H1 (cell line): Measurements from ENCODE around the gene ARID5A.

Source experiments
- BCL11A ChIP-seq, 2 experiments: IDR thresholded peaks; one replicate each; pipeline ENCODE4 v1.6.1; 2011; ENCODE audit warnings: low read depth in 2 of 2, low read length in 2 of 2, mild to moderate bottlenecking in 2 of 2
- GABPA ChIP-seq: IDR thresholded peaks from 2 replicates; pipeline ENCODE4 v1.6.1; 2011; ENCODE audit warnings: mild to moderate bottlenecking, low read length, moderate library complexity, borderline replicate concordance; ENCODE audit not compliant: insufficient read depth
- POLR2A ChIP-seq, 2 experiments: IDR thresholded peaks; 1 replicate in 1 of 2; 2 replicates in 1 of 2; pipeline ENCODE4 v1.6.1; 2011; ENCODE audit warnings: low read depth in 2 of 2, low read length in 2 of 2, mild to moderate bottlenecking in 2 of 2; ENCODE audit errors: control extremely low read depth in 1 of 2
- RAD21 ChIP-seq, 2 experiments: IDR thresholded peaks in 1 of 2; conservative IDR thresholded peaks in 1 of 2; 2 replicates each; pipeline ENCODE4 v1.6.1; 2011; ENCODE audit warnings: low read depth in 2 of 2, low read length in 2 of 2, improper control_type of control experiment in 1 of 2, inconsistent platforms in 1 of 2, mild to moderate bottlenecking in 1 of 2, moderate library complexity in 1 of 2
- SIN3A ChIP-seq, 2 experiments: IDR thresholded peaks in 1 of 2; conservative IDR thresholded peaks in 1 of 2; 2 replicates each; pipeline ENCODE4 v1.6.1; 2011 to 2012; ENCODE audit warnings: low read length in 2 of 2, improper control_type of control experiment in 1 of 2, low read depth in 1 of 2, mild to moderate bottlenecking in 1 of 2
- SP2 ChIP-seq: IDR thresholded peaks from 2 replicates; pipeline ENCODE4 v1.6.1; 2012; ENCODE audit warnings: mild to moderate bottlenecking, low read length, inconsistent platforms
- TEAD4 ChIP-seq: IDR thresholded peaks from 2 replicates; pipeline ENCODE4 v1.6.1; 2012; ENCODE audit warnings: low read depth, low read length, inconsistent platforms, mixed read lengths
- USF2 ChIP-seq: IDR thresholded peaks from 2 replicates; pipeline ENCODE4 v1.6.1; 2011; ENCODE audit warnings: low read length, improper control_type of control experiment
- TF ChIP-seq, protein P1 (sequence below): IDR thresholded peaks from 2 replicates; pipeline ENCODE4 v1.6.1; 2011; ENCODE audit warnings: low read depth, mild to moderate bottlenecking, low read length; ENCODE audit not compliant: insufficient read depth
- TF ChIP-seq, protein P2 (sequence below), 3 experiments: IDR thresholded peaks; 1 replicate in 2 of 3; 2 replicates in 1 of 3; pipeline versions ENCODE4 v1.5.1 to v1.6.1; 2011; ENCODE audit warnings: low read length in 3 of 3, mild to moderate bottlenecking in 3 of 3, inconsistent platforms in 2 of 3, low read depth in 1 of 3, moderate library complexity in 1 of 3; ENCODE audit not compliant: insufficient read depth in 1 of 3; ENCODE audit errors: control extremely low read depth in 1 of 3

GRCh38 chr2:96517079-96517478 lies 19.5 kb upstream of the ARID5A start:
- TF ChIP-seq RAD21 (IDR thresholded peaks at IDR 0.05 in 1 of 2, conservative IDR thresholded peaks at IDR 0.05 in 1 of 2; ENCODE audit: low read depth in 2 of 2, low read length in 2 of 2), result no peak
- TF ChIP-seq BCL11A (IDR thresholded peaks at IDR 0.05; ENCODE audit: low read depth in 2 of 2, low read length in 2 of 2), result no peak
- TF ChIP-seq, protein P1, sequence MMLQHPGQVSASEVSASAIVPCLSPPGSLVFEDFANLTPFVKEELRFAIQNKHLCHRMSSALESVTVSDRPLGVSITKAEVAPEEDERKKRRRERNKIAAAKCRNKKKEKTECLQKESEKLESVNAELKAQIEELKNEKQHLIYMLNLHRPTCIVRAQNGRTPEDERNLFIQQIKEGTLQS, result no peak
- TF ChIP-seq, protein P2, sequence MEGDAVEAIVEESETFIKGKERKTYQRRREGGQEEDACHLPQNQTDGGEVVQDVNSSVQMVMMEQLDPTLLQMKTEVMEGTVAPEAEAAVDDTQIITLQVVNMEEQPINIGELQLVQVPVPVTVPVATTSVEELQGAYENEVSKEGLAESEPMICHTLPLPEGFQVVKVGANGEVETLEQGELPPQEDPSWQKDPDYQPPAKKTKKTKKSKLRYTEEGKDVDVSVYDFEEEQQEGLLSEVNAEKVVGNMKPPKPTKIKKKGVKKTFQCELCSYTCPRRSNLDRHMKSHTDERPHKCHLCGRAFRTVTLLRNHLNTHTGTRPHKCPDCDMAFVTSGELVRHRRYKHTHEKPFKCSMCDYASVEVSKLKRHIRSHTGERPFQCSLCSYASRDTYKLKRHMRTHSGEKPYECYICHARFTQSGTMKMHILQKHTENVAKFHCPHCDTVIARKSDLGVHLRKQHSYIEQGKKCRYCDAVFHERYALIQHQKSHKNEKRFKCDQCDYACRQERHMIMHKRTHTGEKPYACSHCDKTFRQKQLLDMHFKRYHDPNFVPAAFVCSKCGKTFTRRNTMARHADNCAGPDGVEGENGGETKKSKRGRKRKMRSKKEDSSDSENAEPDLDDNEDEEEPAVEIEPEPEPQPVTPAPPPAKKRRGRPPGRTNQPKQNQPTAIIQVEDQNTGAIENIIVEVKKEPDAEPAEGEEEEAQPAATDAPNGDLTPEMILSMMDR (IDR thresholded peaks at IDR 0.05; ENCODE audit: control extremely low read depth in 1 of 3, insufficient read depth in 1 of 3, low read depth in 1 of 3, low read length in 3 of 3), result no peak
- no peak for TF ChIP-seq USF2
- TF ChIP-seq TEAD4, result no peak
- no peak for TF ChIP-seq SIN3A (conservative IDR thresholded peaks at IDR 0.05 in 1 of 2, IDR thresholded peaks at IDR 0.05 in 1 of 2; ENCODE audit: low read depth in 1 of 2, low read length in 2 of 2)
- no peak for TF ChIP-seq GABPA
- TF ChIP-seq POLR2A (IDR thresholded peaks at IDR 0.05; ENCODE audit: control extremely low read depth in 1 of 2, low read depth in 2 of 2, low read length in 2 of 2), result no peak
- TF ChIP-seq SP2, result no peak
